Panc1 (cell line): Measurements from ENCODE around the gene FRS2.

ENCODE experiments used
- POLR2AphosphoS5 ChIP-seq: IDR thresholded peaks from 2 replicates; pipeline ENCODE4 v1.6.1; 2012; ENCODE audit warnings: mild to moderate bottlenecking, low read depth, low read length, moderate library complexity
- SIN3A ChIP-seq: IDR thresholded peaks from 2 replicates; pipeline ENCODE4 v1.6.1; 2012; ENCODE audit warnings: low read depth, mild to moderate bottlenecking, low read length, moderate library complexity, borderline replicate concordance; ENCODE audit not compliant: insufficient read depth
- TCF7L2 ChIP-seq: IDR thresholded peaks from 2 replicates; pipeline ENCODE4 v1.6.1; 2011; ENCODE audit warnings: mild to moderate bottlenecking, low read depth, low read length, inconsistent platforms
- TF ChIP-seq, protein P1 (sequence below): fragments of 450-650 bp; IDR thresholded peaks from 2 replicates; pipeline ENCODE4 v1.5.1; 2017; ENCODE audit warnings: mild to moderate bottlenecking
- TF ChIP-seq, protein P2 (sequence below), 2 experiments: IDR thresholded peaks; 2 replicates each; pipeline ENCODE4 v1.6.1; 2011 to 2012; ENCODE audit warnings: low read depth in 2 of 2, control low read depth in 1 of 2, low read length in 1 of 2, mild to moderate bottlenecking in 1 of 2, moderate library complexity in 1 of 2; ENCODE audit not compliant: insufficient read depth in 1 of 2

DNA sequence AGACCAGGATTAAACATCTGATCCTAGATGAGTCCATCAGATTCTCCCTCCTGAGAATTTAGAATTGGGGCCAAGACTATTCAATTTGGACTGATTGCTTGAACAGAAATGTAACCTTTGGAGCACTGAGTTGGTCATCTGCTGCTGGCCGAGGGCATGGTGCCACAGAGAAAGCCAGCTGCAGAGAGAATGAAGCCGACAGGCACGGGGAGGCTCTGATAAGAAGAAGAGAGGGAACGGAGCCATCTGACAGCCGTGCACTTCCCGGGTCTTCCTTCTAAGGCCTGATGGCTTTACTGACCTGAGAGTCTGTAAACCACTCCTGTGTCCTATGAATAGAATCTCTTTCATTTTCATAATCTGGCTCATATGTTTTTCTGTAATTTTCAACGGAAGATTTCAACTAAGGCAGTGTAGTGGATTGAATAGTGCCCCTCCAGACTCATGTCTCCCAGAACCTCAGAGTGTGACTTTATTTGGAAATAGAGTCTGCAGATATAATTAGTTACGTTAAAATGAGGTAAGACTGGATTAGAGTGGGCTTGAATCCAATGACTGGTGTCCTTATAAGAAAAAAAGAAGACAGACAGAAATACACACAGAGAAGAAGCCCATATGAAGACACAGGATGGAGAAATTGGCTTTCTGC lies 39.1 kb upstream of the FRS2 start:
- TF ChIP-seq, protein P1, sequence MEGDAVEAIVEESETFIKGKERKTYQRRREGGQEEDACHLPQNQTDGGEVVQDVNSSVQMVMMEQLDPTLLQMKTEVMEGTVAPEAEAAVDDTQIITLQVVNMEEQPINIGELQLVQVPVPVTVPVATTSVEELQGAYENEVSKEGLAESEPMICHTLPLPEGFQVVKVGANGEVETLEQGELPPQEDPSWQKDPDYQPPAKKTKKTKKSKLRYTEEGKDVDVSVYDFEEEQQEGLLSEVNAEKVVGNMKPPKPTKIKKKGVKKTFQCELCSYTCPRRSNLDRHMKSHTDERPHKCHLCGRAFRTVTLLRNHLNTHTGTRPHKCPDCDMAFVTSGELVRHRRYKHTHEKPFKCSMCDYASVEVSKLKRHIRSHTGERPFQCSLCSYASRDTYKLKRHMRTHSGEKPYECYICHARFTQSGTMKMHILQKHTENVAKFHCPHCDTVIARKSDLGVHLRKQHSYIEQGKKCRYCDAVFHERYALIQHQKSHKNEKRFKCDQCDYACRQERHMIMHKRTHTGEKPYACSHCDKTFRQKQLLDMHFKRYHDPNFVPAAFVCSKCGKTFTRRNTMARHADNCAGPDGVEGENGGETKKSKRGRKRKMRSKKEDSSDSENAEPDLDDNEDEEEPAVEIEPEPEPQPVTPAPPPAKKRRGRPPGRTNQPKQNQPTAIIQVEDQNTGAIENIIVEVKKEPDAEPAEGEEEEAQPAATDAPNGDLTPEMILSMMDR = no peak
- TF ChIP-seq SIN3A (no peak), TCF7L2 (no peak), POLR2AphosphoS5 (no peak)
- TF ChIP-seq, protein P2, sequence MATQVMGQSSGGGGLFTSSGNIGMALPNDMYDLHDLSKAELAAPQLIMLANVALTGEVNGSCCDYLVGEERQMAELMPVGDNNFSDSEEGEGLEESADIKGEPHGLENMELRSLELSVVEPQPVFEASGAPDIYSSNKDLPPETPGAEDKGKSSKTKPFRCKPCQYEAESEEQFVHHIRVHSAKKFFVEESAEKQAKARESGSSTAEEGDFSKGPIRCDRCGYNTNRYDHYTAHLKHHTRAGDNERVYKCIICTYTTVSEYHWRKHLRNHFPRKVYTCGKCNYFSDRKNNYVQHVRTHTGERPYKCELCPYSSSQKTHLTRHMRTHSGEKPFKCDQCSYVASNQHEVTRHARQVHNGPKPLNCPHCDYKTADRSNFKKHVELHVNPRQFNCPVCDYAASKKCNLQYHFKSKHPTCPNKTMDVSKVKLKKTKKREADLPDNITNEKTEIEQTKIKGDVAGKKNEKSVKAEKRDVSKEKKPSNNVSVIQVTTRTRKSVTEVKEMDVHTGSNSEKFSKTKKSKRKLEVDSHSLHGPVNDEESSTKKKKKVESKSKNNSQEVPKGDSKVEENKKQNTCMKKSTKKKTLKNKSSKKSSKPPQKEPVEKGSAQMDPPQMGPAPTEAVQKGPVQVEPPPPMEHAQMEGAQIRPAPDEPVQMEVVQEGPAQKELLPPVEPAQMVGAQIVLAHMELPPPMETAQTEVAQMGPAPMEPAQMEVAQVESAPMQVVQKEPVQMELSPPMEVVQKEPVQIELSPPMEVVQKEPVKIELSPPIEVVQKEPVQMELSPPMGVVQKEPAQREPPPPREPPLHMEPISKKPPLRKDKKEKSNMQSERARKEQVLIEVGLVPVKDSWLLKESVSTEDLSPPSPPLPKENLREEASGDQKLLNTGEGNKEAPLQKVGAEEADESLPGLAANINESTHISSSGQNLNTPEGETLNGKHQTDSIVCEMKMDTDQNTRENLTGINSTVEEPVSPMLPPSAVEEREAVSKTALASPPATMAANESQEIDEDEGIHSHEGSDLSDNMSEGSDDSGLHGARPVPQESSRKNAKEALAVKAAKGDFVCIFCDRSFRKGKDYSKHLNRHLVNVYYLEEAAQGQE (IDR thresholded peaks at IDR 0.05; ENCODE audit: insufficient read depth in 1 of 2, low read depth in 2 of 2, low read length in 1 of 2) = no peak
